Heart left ventricle (tissue), 16 donors: ENCODE results near the gene SV2B. TPM values are rescaled to one million over a fixed set of nuclear protein-coding genes. Genes with fewer than 3 reads are reported as not detected.

Experiments used
- ATAC-seq, 4 donors: fragments of 200-7000 bp; cut with Tn5 transposase; one replicate each; pipeline ENCODE4 v1.9.1; 2020 to 2022; ENCODE audit warnings: moderate library complexity in 4 of 4, mild to moderate bottlenecking in 3 of 4, moderate number of reproducible peaks in 1 of 4
- DNase-seq, 5 donors: peaks; one replicate each; pipeline ENCODE4 v3.0.0-alpha.2; 2020
- H3K27ac ChIP-seq, 12 donors: fragments of 200-600 bp; sonication (generic) in 4 of 12; one replicate each; pipeline versions ENCODE4 v1.5.0 to v1.8.0; 2016 to 2022; ENCODE audit warnings: mild to moderate bottlenecking in 2 of 12
- H3K27me3 ChIP-seq, 9 donors: fragments of 200-600 bp; sonication (generic) in 2 of 9; one replicate each; pipeline versions ENCODE4 v1.5.1 to v1.8.0; 2016 to 2022; ENCODE audit warnings: mild to moderate bottlenecking in 3 of 9
- H3K36me3 ChIP-seq, 9 donors: fragments of 200-600 bp; sonication (generic) in 2 of 9; one replicate each; pipeline versions ENCODE4 v1.5.0 to v1.8.0; 2018 to 2022; ENCODE audit warnings: mild to moderate bottlenecking in 2 of 9
- H3K4me1 ChIP-seq, 12 donors: fragments of 200-600 bp; sonication (generic) in 4 of 12; one replicate each; pipeline versions ENCODE4 v1.5.0 to v1.8.0; 2016 to 2022; ENCODE audit warnings: mild to moderate bottlenecking in 3 of 12
- H3K4me3 ChIP-seq, 12 donors: fragments of 200-600 bp; sonication (generic) in 4 of 12; one replicate each; pipeline versions ENCODE4 v1.5.0 to v1.8.0; 2017 to 2022; ENCODE audit warnings: mild to moderate bottlenecking in 9 of 12, moderate library complexity in 4 of 12
- H3K9me3 ChIP-seq, 12 donors: fragments of 200-600 bp; sonication (generic) in 4 of 12; one replicate each; pipeline versions ENCODE4 v1.5.0 to v1.8.0; 2016 to 2022; ENCODE audit warnings: mild to moderate bottlenecking in 1 of 12
- POLR2A ChIP-seq, 2 donors: fragments of 450-650 bp; IDR thresholded peaks; one replicate each; pipeline ENCODE4 v1.6.1; 2017; ENCODE audit warnings: antibody characterized with exemption in 2 of 2, mild to moderate bottlenecking in 2 of 2, moderate library complexity in 2 of 2
- WGBS, 4 donors: extraction: QIAGEN DNeasy Blood & Tissue Kit in 2 of 4; methylation state at CpG; one replicate each; pipeline versions ENCODE4 v1.1.5 to v1.1.7; 2013 to 2018; 5-methylcytosine and 5-hydroxymethylcytosine counted together
- intact Hi-C, 10 donors: fragments of 100-400 bp; cut with DNase I; formaldehyde crosslinking; loops; one replicate each; pipeline versions ENCODE4 v1.11.1 to v1.14.2; 2022
- polyA plus RNA-seq, 2 donors: library from polyadenylated mRNA; stranded (reverse); fragments of 200-250 nt; gene quantifications; one replicate each; pipeline ENCODE4 v1.2.3, GENCODE V29; 2013
- total RNA-seq, 9 donors: library from RNA; depleted of rRNA in 2 of 9; stranded (reverse); fragments of >200 nt in 2 of 9; fragmentation: NEBNext Ultra II Directional in 3 of 9; extraction: Animal tissue kit (Norgen Biotek cat#: 25700) in 3 of 9; gene quantifications; one replicate each; pipeline versions ENCODE4 v1.1.0 to v1.2.4, GENCODE V29; 2016 to 2023
- TF ChIP-seq, protein P1 (sequence below), 12 donors: fragments of 200-600 bp; sonication (generic) in 4 of 12; IDR thresholded peaks; one replicate each; pipeline versions ENCODE4 v1.5.0 to v1.8.0; 2018 to 2022; ENCODE audit warnings: antibody characterized with exemption in 12 of 12, mild to moderate bottlenecking in 5 of 12
- donor health status: ischemic (EF 13 %, LVEDD 7.1; RV severe dilation, severe dysfunction).
- donor health status: healthy with polysubstance abuse.
- donor health status: DM: no; HTN: yes; CAD: no.
- donor health status: DM: no; HTN: no; CAD: no.
- donor health status: ischemic (EF 25% LVEDD 6.9; RV normal size, moderate dysfunction).
- donor health status: ischemic (EF 25% LVEDD 5.7; RV mildly dilated, moderate dysfunction).
- donor health status: healthy.
- donor health status: DM: yes; HTN: yes; CAD: no.
- donor health status: ischemic (EF 35%, LVEDD 5.7; RV mildly dilated, moderate dysfunction).
- donor health status: nonischemic (EF 11% LVEDD 7.7; RV severe dilation, severe dysfunction).
- donor health status: DM: yes; HTN: yes; CAD: no.
- donor health status: PGD.
- donor health status: ischemic (EF 29% LVEDD 5.4; RV normal size, mild dysfunction).
- donor health status: nonischemic (EF 23%, LVEDD 6.1; RV moderate dilation, normal function).

SV2B gene
- total and polyA plus RNA-seq, 11 donors: 0.42 to 23.5 (median 1.9) TPM

DNA sequence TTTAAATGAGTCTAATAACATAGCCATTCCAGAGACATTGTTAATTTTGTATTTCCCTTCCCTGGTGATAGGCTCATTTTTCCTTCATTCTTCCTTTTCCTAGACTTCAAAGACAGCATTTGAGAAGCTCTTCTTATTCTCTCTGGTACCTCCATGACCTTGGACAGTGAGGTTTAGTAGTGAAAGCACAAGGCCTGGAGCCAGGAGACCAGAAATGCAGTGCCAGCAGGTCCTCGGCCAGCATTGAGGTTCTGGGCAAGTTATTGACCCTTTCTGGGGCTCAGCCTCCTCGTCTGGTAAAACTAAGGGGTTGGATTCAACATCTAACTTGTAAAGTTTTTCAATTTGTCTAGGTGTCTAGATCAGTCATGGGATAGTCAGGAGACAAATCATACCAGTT is 146.9 kb downstream of the SV2B start:
- 41 to 50% (median 47%) methylated on average over 2 of the region's 2 CpGs for WGBS, 4 donors
- TF ChIP-seq POLR2A (IDR thresholded peaks at IDR 0.05): no peak
- DNase-seq: no peak
- no peaks in the 10 kb centered on the region for H3K9me3 ChIP-seq
- no peak overlapping the region for H3K27ac ChIP-seq
- no peak overlapping the region for H3K4me3 ChIP-seq
- peaks cover 0 to 3% (median 0%) of the 10 kb centered on the region in 9 donors for H3K27me3 ChIP-seq
- intact Hi-C loops: no loop called here
- H3K4me1 ChIP-seq: peaks cover 0 to 8% (median 0%) of the 10 kb centered on the region in 12 donors
- H3K36me3 ChIP-seq: no peaks in the 10 kb centered on the region
- ATAC-seq: no peak

DNA sequence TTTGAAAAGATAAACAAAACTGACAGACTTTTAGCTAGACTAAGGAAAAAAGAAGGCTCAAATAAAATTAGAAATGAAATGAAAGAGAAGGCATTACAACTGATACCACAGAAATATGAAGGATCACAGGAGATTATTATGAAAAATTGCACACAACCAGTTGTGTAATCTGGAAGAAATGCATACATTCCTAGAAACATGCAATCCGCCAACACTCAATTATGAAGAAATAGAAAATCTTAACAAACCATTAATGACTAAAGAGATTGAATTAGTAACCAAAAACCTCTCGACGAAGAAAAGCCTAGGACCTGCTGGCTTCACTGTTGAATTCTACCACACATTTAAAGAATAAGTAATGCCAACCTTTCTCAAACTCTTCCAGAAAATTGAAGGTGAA is 149.5 kb downstream of the SV2B start:
- 74 to 94% (median 92%) methylated on average over 3 of the region's 3 CpGs for whole genome bisulfite sequencing, 4 donors
- H3K9me3 ChIP-seq: no peaks in the 10 kb centered on the region
- H3K27ac ChIP-seq: no peak overlapping the region
- TF ChIP-seq, protein P1, sequence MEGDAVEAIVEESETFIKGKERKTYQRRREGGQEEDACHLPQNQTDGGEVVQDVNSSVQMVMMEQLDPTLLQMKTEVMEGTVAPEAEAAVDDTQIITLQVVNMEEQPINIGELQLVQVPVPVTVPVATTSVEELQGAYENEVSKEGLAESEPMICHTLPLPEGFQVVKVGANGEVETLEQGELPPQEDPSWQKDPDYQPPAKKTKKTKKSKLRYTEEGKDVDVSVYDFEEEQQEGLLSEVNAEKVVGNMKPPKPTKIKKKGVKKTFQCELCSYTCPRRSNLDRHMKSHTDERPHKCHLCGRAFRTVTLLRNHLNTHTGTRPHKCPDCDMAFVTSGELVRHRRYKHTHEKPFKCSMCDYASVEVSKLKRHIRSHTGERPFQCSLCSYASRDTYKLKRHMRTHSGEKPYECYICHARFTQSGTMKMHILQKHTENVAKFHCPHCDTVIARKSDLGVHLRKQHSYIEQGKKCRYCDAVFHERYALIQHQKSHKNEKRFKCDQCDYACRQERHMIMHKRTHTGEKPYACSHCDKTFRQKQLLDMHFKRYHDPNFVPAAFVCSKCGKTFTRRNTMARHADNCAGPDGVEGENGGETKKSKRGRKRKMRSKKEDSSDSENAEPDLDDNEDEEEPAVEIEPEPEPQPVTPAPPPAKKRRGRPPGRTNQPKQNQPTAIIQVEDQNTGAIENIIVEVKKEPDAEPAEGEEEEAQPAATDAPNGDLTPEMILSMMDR (IDR thresholded peaks at IDR 0.05): no peak
- no peak for TF ChIP-seq POLR2A (IDR thresholded peaks at IDR 0.05)
- no peaks in the 10 kb centered on the region for H3K36me3 ChIP-seq
- DNase-seq (no peak), ATAC-seq (no peak)
- H3K4me1 ChIP-seq: peaks cover 0 to 14% (median 0%) of the 10 kb centered on the region in 12 donors
- no peak overlapping the region for H3K4me3 ChIP-seq
- intact Hi-C loops: no loop called here
- H3K27me3 ChIP-seq: no peaks in the 10 kb centered on the region

DNA sequence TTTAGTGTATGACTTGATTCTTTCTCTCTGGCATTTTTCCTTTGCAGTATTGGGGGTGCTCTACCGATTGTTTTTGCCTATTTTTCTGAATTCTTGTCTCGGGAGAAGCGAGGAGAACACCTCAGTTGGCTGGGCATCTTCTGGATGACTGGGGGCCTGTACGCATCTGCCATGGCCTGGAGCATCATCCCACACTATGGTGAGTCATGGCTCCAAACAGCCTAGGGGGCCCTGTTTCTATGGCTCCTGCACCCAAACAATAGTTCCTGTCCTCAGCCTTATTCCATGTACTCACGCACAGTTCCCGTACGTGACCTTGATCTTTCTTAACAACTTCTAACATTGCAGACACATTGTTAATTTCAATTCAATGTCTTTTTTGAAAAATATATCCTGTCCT is 152.3 kb downstream of the SV2B start:
- WGBS, 4 donors: 91 to 97% (median 93%) methylated on average over 7 of the region's 7 CpGs

DNA sequence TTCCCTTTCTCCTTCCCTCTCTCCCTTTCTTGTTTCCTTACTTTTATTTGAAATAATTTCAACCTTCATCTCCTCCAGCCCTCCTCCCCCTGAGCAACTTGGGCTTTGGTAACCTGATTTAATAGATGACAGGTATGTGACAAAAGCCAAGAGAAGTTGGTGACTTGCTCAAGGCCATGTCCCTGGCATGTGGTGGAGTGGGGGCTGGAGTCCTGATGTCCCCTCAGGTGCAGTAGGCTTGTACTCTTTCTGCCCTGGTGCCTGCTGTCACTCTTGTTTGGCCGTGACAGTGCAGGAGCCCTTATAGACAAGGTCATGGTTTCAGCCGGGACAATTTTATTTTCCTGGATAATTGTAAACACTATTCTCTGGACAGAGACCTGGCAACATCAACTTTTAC is 152.7 kb downstream of the SV2B start:
- H3K36me3 ChIP-seq: no peaks in the 10 kb centered on the region
- H3K27ac ChIP-seq: no peak overlapping the region
- WGBS, 4 donors: 75 to 86% (median 82%) methylated on average over 2 of the region's 2 CpGs
- no peak overlapping the region for H3K4me3 ChIP-seq
- H3K4me1 ChIP-seq: peaks cover 0 to 6% (median 0%) of the 10 kb centered on the region in 12 donors
- intact Hi-C loops: no loop called here
- no peak for TF ChIP-seq POLR2A (IDR thresholded peaks at IDR 0.05)
- TF ChIP-seq, protein P1 (IDR thresholded peaks at IDR 0.05): no peak
- ATAC-seq (no peak), DNase-seq (no peak)
- H3K9me3 ChIP-seq: no peaks in the 10 kb centered on the region
- no peaks in the 10 kb centered on the region for H3K27me3 ChIP-seq

More for the DNA sequence above, 152.3 kb downstream of the SV2B start:
- DNase-seq (no peak), ATAC-seq (no peak)
- intact Hi-C loops: no loop called here
- no peak overlapping the region for H3K4me3 ChIP-seq
- H3K9me3 ChIP-seq: no peaks in the 10 kb centered on the region
- no peaks in the 10 kb centered on the region for H3K36me3 ChIP-seq
- TF ChIP-seq, protein P1 (IDR thresholded peaks at IDR 0.05): no peak
- TF ChIP-seq POLR2A (IDR thresholded peaks at IDR 0.05): no peak
- peaks cover 0 to 8% (median 0%) of the 10 kb centered on the region in 12 donors for H3K4me1 ChIP-seq
- H3K27me3 ChIP-seq: no peaks in the 10 kb centered on the region
- H3K27ac ChIP-seq: no peak overlapping the region

DNA sequence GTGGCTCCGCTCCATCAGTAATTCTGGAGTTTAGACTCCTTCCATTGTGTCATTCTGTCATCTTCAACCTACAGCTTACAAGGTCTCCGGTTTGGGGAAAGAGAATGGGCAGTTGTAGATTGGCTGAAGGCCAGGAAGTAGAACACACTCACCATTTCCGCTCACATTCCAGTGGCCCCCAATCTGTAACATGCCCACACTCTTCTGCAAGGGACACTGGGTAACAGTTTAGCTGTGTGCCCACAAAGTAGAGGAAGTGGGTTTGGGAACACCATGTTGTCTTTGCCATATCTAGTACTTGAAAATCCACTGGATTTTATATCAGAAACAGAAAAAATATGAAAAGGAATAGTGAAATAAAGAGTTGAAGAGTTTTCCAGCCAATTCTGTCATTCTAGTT is 153.5 kb downstream of the SV2B start:
- no peak overlapping the region for H3K27ac ChIP-seq
- H3K4me1 ChIP-seq: peaks cover 0 to 8% (median 0%) of the 10 kb centered on the region in 12 donors
- H3K4me3 ChIP-seq: no peak overlapping the region
- H3K27me3 ChIP-seq: no peaks in the 10 kb centered on the region
- DNase-seq: no peak
- H3K9me3 ChIP-seq: no peaks in the 10 kb centered on the region
- intact Hi-C loops: loop anchor here in 1 of 10 donors (2.0 kb wide), 1 partner anchor 47 kb away; no protein-coding TSS in a partner anchor
- peak in 1 of 4 donors; percentile 32 for ATAC-seq
- TF ChIP-seq POLR2A (IDR thresholded peaks at IDR 0.05): no peak
- TF ChIP-seq, protein P1 (IDR thresholded peaks at IDR 0.05): no peak
- WGBS, 4 donors: 64 to 71% (median 70%) methylated on average over 3 of the region's 3 CpGs
- no peaks in the 10 kb centered on the region for H3K36me3 ChIP-seq
